ENCODE results near the gene DISP1. TPM values are rescaled to one million over a fixed set of nuclear protein-coding genes. Genes with fewer than 3 reads are reported as not detected.
A peak's percentile ranks its signal among the peaks of the same experiment; 100 is the strongest.

Gene DISP1, protein sequence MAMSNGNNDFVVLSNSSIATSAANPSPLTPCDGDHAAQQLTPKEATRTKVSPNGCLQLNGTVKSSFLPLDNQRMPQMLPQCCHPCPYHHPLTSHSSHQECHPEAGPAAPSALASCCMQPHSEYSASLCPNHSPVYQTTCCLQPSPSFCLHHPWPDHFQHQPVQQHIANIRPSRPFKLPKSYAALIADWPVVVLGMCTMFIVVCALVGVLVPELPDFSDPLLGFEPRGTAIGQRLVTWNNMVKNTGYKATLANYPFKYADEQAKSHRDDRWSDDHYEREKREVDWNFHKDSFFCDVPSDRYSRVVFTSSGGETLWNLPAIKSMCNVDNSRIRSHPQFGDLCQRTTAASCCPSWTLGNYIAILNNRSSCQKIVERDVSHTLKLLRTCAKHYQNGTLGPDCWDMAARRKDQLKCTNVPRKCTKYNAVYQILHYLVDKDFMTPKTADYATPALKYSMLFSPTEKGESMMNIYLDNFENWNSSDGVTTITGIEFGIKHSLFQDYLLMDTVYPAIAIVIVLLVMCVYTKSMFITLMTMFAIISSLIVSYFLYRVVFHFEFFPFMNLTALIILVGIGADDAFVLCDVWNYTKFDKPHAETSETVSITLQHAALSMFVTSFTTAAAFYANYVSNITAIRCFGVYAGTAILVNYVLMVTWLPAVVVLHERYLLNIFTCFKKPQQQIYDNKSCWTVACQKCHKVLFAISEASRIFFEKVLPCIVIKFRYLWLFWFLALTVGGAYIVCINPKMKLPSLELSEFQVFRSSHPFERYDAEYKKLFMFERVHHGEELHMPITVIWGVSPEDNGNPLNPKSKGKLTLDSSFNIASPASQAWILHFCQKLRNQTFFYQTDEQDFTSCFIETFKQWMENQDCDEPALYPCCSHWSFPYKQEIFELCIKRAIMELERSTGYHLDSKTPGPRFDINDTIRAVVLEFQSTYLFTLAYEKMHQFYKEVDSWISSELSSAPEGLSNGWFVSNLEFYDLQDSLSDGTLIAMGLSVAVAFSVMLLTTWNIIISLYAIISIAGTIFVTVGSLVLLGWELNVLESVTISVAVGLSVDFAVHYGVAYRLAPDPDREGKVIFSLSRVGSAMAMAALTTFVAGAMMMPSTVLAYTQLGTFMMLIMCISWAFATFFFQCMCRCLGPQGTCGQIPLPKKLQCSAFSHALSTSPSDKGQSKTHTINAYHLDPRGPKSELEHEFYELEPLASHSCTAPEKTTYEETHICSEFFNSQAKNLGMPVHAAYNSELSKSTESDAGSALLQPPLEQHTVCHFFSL (N-terminal part only)
- polyA plus RNA-seq = 1 to 10 TPM; 2.5 to 5.1 (median 2.8) TPM

DNA sequence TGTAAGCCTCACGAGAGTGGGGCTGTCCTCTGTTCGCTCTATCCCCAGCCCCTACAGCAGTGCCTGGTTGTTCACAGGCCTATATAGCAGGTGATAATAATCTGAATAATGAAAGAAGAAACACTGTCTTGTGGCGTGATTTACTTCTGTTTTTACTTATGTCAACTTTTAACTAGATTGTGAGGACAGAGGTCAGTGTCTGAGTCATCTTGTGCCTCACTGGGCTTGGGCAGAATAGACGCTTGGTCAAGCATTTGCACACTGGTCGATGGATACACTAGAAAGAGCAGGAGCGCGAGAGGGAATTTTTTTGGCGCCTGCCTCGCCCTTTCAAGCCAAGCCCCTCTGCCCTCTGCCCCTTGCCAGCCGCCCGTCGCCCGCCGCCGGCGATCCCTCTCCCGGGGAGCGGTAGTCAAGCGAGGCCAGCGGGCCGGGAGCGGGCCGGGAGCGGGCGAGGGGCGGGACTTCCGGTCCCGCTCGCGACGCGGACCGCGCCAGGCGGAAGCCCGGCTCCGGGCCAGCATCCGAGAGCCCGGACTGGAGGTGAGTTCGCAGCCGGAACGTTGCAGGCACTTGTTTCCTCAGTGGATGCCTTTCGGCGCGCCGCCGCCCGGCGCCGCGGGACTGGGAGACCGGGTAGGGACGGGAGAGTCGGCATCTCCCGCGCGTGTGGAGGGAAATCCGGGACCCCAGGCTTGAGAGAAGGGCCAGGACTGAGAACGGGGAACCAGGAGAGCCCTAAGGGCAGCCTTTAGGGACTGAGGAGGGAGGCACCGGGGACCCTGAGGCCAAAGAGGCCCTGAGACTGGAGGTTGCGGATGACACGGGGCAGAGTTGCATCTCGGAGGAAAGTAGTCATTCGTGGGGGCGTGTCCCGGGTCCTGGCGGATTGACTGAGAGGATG lies at the start of gene DISP1:
Gene DISP1 (plus strand): TSS at position 504 of the 904 bp plus-strand sequence. CDS start 127,785 bp downstream, outside the sequence.
- Mint-ChIP-seq H3K36me3 (no peaks in the 10 kb centered on the region), H3K4me3 (peak within 1 kb of the TSS; percentile 91 to 95 (median 92)), H3K27ac (peak within 1 kb of the TSS; percentile 68 to 90 (median 85)), H3K27me3 (ENCODE audit: low read depth in 3 of 3) (no peaks in the 10 kb centered on the region), H3K4me1 (peaks cover 21 to 36% of the 10 kb centered on the region in 2 donors), H3K9me3 (no peaks in the 10 kb centered on the region)
- DNase-seq = peak; percentile 67 to 76 (median 75)

- Mint-ChIP-seq H3K9me3 (peaks cover 5 to 13% (median 10%) of the 10 kb centered on the region in 6 donors), H3K4me3 (peak overlapping the region in 4 of 5 donors; percentile 7 to 43 (median 22)), H3K27ac (peak overlapping the region in 2 of 6 donors; percentile 11 to 32), H3K36me3 (peaks cover 0 to 12% (median 8%) of the 10 kb centered on the region in 3 donors), H3K27me3 (ENCODE audit: low read depth in 3 of 3) (peaks cover 0 to 7% (median 6%) of the 10 kb centered on the region in 3 donors), H3K4me1 (peaks cover 10 to 28% of the 10 kb centered on the region in 2 donors)
- peak; percentile 1 to 16 (median 2) for DNase-seq
Measured at GRCh38 chr1:222767152-222767571, 47.7 kb upstream of the DISP1 start.

- H3K4me3 Mint-ChIP-seq = no peak overlapping the region
Measured at GRCh38 chr1:222768592-222768991, 46.2 kb upstream of the DISP1 start.

DNA sequence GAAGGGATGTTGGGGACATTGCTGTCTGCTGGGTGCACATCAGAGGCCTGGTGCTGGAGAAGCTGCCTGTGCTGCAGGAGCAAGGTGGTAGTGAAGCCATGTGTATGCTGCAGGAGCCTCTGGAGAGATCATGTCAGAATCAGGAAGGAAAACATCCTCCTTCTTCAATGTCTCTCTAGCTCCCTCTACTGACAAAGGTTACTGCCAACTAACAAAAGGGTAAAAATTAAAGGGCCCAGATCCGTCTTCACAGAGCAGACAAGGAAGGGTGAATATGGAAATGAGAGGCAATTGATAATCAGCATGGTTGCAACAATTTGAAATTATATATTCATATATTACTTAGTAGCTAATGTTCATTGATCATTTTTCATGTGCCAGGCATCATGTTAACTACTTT lies 45.7 kb upstream of the DISP1 start:
- no peak overlapping the region for H3K27ac Mint-ChIP-seq
- peaks cover 5 to 13% (median 9%) of the 10 kb centered on the region in 6 donors for H3K9me3 Mint-ChIP-seq
- peaks cover 0 to 12% (median 8%) of the 10 kb centered on the region in 3 donors for H3K36me3 Mint-ChIP-seq
- no peak overlapping the region for H3K4me3 Mint-ChIP-seq
- peaks cover 0 to 5% (median 3%) of the 10 kb centered on the region in 3 donors for H3K27me3 Mint-ChIP-seq (ENCODE audit: low read depth in 3 of 3)
- DNase-seq = no peak
- peaks cover 23 to 44% of the 10 kb centered on the region in 2 donors for H3K4me1 Mint-ChIP-seq

More at GRCh38 chr1:222768592-222768991, 46.2 kb upstream of the DISP1 start:
- Mint-ChIP-seq H3K4me1 (peaks cover 23 to 42% of the 10 kb centered on the region in 2 donors), H3K36me3 (peaks cover 0 to 12% (median 8%) of the 10 kb centered on the region in 3 donors), H3K27me3 (ENCODE audit: low read depth in 3 of 3) (peaks cover 0 to 5% (median 3%) of the 10 kb centered on the region in 3 donors), H3K9me3 (peaks cover 5 to 13% (median 9%) of the 10 kb centered on the region in 6 donors), H3K27ac (no peak overlapping the region)
- DNase-seq = no peak

DNA sequence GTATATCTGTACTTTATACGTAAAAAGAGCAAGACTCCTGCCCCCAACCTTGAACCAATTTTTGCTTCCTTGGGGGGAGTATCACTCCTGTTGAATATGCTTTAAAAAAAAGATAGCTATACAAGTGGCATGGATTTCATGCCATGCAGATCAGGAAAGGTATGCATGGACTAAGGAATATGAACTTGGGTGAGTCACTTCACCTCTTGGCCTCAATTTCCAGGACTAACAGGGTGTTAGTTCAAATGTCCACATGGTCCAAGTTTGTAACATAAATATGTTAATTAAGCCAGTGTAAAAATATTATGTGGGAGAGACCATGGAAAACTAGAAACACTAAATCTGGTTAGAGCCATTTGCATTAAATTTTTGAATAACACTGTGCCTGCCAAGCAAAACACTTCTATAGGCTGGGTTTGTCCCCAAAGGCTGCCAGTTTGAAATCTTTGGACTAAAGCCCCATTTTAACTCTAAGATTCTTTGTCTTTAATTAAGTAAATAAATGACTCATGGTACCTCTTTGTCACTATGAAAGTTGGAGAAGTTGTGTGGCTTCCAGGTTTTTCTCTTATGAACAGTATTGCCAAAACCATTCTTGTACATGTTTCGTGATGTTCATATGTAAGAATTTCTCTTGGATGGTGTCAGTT lies 44.7 kb upstream of the DISP1 start:
- H3K9me3 Mint-ChIP-seq = peaks cover 5 to 13% (median 9%) of the 10 kb centered on the region in 6 donors
- DNase-seq = no peak
- no peak overlapping the region for H3K27ac Mint-ChIP-seq
- peaks cover 0 to 12% (median 8%) of the 10 kb centered on the region in 3 donors for H3K36me3 Mint-ChIP-seq
- H3K27me3 Mint-ChIP-seq (ENCODE audit: low read depth in 3 of 3) = peaks cover 3 to 8% (median 3%) of the 10 kb centered on the region in 3 donors
- H3K4me3 Mint-ChIP-seq = no peak overlapping the region
- peaks cover 23 to 44% of the 10 kb centered on the region in 2 donors for H3K4me1 Mint-ChIP-seq

DNA sequence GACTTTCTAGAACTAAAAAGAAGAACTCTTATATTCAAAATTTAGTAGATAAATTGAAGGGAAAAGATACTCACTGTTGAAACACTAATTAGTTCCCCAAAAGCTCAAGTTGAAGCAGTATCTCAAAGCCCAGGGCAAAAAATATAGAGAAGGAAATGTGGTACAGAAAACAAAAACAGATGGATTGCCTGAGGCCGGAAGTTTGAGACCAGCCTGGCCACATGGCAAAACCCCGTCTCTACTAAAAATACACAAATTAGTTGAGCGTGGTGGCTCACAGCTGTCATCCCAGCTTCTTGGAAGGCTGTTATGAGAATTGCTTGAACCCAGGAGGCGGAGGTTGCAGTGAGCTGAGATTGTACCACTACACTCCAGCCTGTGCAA lies 41.9 kb upstream of the DISP1 start:
- peak; percentile 5 to 19 (median 17) for DNase-seq
- H3K27me3 Mint-ChIP-seq (ENCODE audit: low read depth in 3 of 3) = peaks cover 3 to 8% (median 3%) of the 10 kb centered on the region in 3 donors
- peaks cover 0 to 12% (median 8%) of the 10 kb centered on the region in 3 donors for H3K36me3 Mint-ChIP-seq
- peaks cover 5 to 13% (median 9%) of the 10 kb centered on the region in 6 donors for H3K9me3 Mint-ChIP-seq
- peak overlapping the region in 5 of 6 donors; percentile 19 to 88 (median 63) for H3K27ac Mint-ChIP-seq
- H3K4me1 Mint-ChIP-seq = peaks cover 15 to 24% of the 10 kb centered on the region in 2 donors
- H3K4me3 Mint-ChIP-seq = peak overlapping the region; percentile 46 to 66 (median 53)

DNA sequence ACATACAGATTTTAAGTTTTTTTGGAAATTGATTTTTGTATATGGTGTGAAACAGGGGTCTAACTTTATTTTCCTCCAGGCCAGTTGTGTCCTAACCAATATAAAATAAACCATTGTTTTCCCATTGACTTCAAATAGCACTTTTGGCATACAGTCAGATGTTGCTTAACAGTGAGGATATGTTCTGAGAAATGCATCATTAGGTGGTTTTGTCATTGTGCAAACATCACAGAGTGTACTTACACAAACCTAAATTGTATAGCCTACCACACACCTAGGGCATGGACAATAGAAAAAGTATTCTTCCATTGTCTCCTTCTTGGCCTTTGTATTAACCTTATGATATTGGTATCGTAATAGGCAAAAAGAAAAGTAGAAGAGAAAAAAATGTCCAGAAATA lies 37.4 kb upstream of the DISP1 start:
- Mint-ChIP-seq H3K9me3 (peaks cover 0 to 1% (median 0%) of the 10 kb centered on the region in 6 donors), H3K4me1 (peaks cover 12 to 13% of the 10 kb centered on the region in 2 donors), H3K36me3 (no peaks in the 10 kb centered on the region), H3K27ac (no peak overlapping the region), H3K4me3 (no peak overlapping the region), H3K27me3 (ENCODE audit: low read depth in 3 of 3) (peaks cover 0 to 9% (median 3%) of the 10 kb centered on the region in 3 donors)
- DNase-seq = no peak

- no peak for DNase-seq
- Mint-ChIP-seq H3K9me3 (peaks cover 0 to 1% (median 0%) of the 10 kb centered on the region in 6 donors), H3K27me3 (ENCODE audit: low read depth in 3 of 3) (peaks cover 0 to 11% (median 3%) of the 10 kb centered on the region in 3 donors), H3K36me3 (no peaks in the 10 kb centered on the region), H3K27ac (no peak overlapping the region), H3K4me1 (peaks cover 7 to 8% of the 10 kb centered on the region in 2 donors), H3K4me3 (no peak overlapping the region)
Measured at GRCh38 chr1:222777977-222778376, 36.9 kb upstream of the DISP1 start.

DNA sequence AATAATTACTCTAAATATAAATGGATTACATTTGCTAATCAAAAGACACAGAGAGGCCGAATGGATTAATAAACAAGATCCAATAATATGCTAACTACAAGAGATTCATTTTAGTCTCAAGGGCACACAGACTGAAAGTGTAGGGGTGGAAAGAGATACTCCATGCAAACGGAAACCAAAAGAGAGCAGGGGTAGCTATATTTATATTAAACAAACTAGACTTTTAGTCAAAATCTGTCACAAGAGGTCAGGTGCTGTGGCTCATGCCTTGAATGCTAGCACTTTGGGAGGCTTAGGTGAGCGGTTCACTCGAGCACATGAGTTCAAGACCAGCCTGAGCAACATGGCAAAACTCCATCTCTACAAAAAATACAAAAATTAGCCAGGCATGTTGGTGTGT lies 33.6 kb upstream of the DISP1 start:
- Mint-ChIP-seq H3K4me3 (no peak overlapping the region), H3K4me1 (no peaks in the 10 kb centered on the region), H3K27ac (no peak overlapping the region)

DNA sequence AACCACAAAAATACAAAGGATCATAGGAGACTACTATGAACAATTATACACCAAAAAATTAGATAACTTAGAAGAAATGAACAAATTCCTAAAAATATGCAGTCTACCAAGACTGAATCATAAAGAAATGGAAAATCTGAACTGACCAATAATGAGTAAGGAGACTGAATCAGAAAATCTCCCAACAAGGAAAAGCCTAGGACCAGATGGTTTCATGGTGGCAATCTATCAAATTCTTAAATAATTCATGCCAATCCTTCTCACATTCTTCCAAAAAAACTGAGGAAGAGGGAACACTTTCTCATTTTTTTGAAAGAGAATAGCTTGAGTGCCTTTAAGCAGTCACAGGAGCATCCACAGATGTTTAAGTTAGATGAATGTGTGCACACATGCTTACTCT lies 31.8 kb upstream of the DISP1 start:
- no peak overlapping the region for H3K27ac Mint-ChIP-seq
- no peak for DNase-seq
- H3K27me3 Mint-ChIP-seq (ENCODE audit: low read depth in 3 of 3) = peaks cover 1 to 10% (median 2%) of the 10 kb centered on the region in 3 donors
- no peaks in the 10 kb centered on the region for H3K4me1 Mint-ChIP-seq
- H3K36me3 Mint-ChIP-seq = no peaks in the 10 kb centered on the region
- no peak overlapping the region for H3K4me3 Mint-ChIP-seq
- H3K9me3 Mint-ChIP-seq = no peaks in the 10 kb centered on the region

More for the DNA sequence above, 33.6 kb upstream of the DISP1 start:
- H3K9me3 Mint-ChIP-seq = peaks cover 0 to 1% (median 0%) of the 10 kb centered on the region in 6 donors
- no peaks in the 10 kb centered on the region for H3K36me3 Mint-ChIP-seq
- no peak for DNase-seq
- H3K27me3 Mint-ChIP-seq (ENCODE audit: low read depth in 3 of 3) = peaks cover 1 to 10% (median 2%) of the 10 kb centered on the region in 3 donors

DNA sequence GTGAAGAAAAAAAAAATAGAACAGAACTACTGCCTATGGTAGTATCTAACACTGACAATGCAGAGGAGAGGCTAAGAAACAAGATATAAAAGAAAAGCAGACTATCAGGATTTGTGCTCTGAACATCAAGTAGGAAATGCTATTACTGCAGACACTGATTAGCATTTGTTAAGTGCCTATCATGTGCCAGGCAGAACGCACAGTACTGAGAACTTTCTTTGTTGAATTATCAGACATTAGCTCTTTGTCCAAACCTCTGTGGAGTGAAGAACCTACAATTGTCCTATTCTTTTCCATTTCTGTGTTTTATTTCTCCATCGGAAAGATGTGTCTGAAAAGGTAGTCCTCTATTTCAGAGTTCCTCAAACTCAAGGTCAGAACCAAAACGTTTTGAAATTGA lies 30.5 kb upstream of the DISP1 start:
- Mint-ChIP-seq H3K36me3 (no peaks in the 10 kb centered on the region), H3K27me3 (ENCODE audit: low read depth in 3 of 3) (peaks cover 1 to 10% (median 2%) of the 10 kb centered on the region in 3 donors), H3K27ac (no peak overlapping the region), H3K4me3 (no peak overlapping the region), H3K4me1 (no peaks in the 10 kb centered on the region), H3K9me3 (no peaks in the 10 kb centered on the region)
- no peak for DNase-seq

- Mint-ChIP-seq H3K36me3 (no peaks in the 10 kb centered on the region), H3K27ac (no peak overlapping the region), H3K4me3 (no peak overlapping the region), H3K27me3 (ENCODE audit: low read depth in 3 of 3) (peaks cover 1 to 10% (median 2%) of the 10 kb centered on the region in 3 donors), H3K4me1 (no peaks in the 10 kb centered on the region), H3K9me3 (no peaks in the 10 kb centered on the region)
- DNase-seq = no peak
Measured at GRCh38 chr1:222784916-222785315, 29.9 kb upstream of the DISP1 start.
